GM15510 (cell line): ENCODE data around the gene ATP11B.

Experiments
- POLR2A ChIP-seq: IDR thresholded peaks from 3 replicates; pipeline ENCODE4 v1.6.1; 2011; ENCODE audit warnings: borderline replicate concordance; ENCODE audit not compliant: insufficient read length; ENCODE audit errors: extremely low read depth

The ATP11B gene

DNA sequence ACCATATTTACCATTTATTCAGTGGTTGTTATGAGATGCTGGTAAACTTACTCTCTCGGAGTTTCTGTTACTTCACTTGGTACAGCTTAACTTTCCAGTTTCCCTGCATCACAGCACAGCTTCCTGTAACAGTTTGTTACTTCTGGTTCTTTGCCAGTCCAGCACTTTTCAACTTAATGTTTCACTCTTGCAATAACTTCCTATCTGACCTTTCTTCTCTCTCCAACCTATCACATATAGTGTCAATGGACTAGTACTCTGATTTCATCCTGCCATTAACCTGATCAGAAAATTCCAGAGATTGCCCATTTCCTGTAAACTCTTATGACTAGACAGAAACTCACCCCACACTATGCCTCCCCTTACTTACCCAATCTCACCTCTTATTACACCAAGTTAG, 3.9 kb upstream of the ATP11B start:
- TF ChIP-seq POLR2A, result no peak

DNA sequence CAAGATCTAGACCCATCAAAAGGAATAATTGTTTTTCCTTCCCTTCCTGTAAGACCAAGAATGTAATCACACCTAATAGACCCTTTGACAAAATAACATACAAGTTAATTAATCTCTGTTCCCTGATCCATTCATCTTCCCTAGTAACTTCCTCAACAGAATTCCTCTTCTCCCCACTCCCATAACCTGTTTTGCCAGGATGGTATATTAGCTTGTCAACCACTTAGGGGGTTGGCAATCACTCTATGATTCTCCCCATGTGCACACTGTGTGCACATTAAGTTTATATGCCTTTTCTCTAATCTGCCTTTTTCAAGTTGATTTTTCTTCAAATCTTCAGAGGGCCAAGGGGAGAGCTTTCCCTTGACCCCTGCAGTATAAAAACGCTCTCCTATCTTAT, 2.7 kb upstream of the ATP11B start:
- no peak for TF ChIP-seq POLR2A

DNA sequence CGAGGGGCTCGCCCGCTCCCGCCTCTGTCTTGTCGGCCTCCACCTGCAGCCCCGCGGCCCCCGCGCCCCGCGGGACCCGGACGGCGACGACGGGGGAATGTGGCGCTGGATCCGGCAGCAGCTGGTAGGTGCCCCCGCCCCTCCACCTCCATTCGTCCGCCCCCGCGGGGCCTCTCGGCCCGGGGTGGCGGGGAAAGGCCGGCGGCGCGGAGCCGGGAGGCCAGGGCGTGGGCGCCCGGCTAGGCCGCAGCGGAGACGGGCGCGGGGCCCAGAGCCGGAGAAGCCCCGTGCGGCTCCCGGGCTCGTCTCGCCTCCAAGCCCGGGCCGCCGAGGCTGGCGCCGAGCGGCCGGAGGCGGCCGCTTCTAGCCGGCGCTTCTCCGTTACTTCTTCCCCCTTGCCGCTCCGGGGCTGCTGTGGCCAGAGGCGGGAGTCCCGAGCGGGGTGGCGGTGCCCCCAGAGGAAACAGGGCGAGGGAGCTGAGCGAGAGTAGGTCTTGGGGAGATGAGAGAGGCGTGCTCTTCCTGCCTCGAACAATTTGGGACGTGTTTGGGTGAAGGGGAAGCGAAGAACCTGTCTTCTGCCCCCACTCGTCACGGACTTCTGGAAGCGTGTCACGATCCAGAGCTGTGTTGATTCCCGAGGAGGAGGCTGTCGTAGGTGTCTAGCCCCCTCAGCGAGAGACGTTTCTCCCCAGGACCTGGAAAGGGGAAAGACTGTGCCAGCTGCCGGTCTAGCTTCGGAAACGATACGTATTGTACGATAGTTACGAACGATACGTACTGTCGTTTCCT, 555 bp downstream of the ATP11B start:
- no peak for TF ChIP-seq POLR2A

DNA sequence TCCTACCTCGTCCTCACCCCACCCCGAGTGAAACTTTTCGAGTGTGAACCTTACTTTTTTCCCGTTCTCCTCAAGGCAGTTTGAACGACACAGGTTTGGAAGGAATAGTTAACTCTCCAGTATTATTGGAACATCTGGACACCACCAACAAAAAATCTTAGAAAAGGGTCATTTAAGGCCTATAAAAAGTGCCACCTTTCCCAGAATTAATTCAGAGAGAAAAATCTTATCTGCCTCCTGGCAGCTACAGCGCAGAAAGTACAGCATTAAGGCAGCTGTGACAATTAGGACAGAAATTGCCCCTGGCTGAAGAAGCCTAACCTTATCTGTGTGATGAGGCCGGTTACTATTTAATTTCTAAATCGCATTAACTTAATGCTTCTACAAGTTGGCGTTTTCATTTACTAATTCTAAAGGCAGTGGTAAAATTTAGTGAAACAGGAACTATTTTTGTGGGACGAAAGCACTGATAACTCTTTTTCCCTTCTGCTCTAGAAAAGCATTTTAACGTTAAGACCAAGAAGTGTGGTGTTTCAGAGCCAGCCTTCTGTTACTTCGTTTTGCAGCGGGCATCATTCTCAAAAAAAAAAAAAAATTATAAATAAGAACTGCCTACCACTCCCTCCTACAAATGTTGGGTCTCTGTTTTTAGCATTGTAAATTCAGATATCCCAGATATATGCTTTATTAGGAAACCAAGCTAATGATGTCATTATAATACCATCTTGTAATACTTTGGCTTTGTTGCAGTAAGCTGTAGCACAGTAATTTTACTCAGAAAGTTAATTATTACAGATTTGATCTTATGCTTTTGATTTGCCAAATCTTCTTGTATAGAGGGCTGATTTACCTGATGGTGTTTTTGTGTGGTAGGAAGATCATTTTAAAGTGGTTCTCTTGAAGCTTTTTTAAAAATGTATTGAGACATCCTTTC, 1.4 kb downstream of the ATP11B start:
- no peak for TF ChIP-seq POLR2A

DNA sequence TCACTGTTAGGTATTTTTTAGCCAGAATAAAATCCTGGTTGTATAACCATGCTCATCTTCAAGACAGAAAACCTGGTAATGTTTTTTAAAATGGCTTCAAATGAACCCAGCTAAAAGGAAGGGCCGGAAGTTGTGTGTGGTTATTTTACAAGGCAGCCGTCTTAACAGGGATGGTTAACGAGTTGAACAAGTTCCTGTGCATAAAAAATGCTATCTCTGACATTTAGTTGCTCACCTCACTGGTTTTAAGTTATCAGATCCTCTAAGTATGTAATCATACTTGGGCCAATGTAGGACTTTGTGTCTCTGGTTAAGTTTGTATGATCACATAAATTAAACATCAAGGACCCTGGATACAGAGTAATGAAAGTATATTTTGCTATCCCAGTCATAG, 2.1 kb downstream of the ATP11B start:
- TF ChIP-seq POLR2A, result no peak

DNA sequence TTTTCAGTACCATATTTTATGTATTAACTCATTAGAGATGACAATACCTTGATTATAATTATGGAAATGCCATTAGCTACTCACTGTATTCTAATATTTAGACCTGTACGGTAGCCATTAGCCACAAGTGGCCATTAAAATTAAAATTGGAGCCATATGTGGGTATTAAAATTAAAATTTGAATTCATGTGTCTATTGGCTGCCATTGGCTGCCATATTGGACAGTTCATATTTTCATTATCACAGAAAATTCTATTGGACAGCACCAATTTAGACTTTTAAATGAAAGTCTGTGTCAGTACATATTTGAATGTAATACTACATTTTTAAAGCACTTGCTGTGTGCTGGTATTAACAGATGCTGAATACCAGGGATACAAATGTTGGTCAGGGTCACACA, 3.0 kb downstream of the ATP11B start:
- TF ChIP-seq POLR2A, result no peak

DNA sequence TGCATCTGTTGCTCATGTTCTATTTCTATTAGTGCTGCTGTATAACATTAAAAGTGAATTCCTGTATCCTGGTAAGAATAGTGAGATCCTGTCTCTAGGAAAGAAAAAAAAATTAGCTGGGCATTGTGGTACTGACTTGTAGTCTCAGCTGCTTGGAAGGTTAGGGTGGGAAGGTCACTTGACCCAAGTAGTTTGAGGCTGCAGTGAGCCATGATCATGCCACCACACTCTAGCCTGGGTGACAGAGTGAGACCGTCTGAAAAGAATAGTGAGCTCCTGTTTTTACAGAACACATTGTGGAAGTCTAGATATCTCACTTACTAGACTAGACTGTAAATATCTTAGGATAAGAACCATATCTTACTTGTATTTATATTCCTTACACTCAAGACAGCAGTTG, 4.6 kb downstream of the ATP11B start:
- no peak for TF ChIP-seq POLR2A

DNA sequence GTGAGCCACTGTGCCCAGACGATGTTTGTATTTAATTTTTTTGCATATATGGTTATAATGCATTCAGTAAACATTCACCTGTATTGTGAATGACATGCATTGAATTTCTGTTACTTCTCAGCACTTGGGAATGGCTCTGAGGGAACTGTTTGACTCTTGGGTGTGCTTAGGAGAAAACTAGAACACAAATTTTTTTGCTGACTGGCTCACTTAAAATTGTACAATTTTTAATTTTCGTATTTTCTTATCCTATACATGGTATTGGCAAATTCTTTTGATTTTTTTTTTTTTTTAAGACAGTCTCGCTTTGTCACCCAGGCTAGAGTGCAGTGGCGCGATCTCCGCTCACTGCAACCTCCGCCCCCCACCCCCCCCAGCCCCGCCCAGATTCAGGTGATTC, 7.2 kb downstream of the ATP11B start:
- no peak for TF ChIP-seq POLR2A

DNA sequence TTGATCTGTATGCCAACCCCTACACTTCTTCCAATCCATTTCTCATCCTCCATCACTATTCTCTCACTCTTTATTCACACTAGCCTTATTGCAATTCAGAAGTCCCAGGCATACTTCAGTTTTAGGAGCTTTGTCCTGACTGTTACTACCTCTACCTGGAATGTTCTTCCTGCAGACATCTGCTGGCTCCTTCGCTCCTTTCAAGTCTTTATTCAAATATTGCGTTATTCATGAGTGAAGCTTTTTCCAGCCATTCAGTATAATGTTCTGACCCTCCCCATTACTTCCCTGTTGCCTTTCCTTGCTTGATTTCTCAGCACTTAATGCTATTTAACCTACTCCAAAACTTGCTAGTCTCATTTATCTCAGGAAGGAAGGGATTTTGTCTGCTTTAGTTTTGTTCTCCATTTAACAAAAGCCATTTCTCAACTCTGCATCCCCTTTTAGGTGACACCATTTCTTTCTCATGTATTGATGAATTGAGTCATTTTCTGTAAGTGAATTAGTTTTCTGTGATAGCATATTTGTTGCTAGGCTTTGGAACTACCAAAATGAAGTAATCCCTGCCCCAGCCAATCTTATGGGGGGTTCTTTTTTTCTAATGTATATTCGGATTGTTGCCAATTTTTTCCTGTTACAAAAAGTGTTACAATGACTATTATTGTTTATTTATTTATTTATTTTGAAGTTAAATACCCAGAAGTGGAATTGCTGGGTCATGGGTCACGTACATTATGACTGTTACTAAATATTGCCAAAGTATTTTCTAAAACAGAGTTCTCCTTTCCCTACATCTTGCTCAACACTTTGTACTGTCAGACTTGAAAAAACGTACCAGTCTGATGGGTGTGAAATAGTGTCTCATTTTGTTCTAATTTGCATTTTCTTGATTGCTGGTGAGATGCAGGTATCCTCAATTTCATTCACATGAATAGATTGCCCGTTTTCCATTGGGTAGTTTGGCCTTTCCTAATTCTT, 9.4 kb downstream of the ATP11B start:
- TF ChIP-seq POLR2A, result no peak

DNA sequence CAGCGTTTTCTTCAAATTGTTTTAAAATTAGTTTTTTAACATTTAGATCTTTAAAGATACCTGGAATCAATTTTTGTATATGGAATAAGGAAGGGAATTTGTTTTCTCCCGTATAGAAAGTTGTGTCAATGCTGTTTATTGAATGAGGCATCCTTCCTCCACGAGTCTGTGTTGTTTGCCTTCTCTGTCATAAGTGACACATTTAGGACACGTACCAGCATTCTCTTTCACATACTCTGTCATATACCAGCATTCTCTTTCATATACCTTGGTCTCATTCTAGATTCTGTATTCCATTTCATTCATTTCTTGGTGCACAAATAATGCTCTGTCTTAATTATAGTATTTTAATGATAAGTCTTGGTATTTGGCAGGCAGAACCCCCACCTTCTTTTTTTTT, 10.3 kb downstream of the ATP11B start:
- no peak for TF ChIP-seq POLR2A

DNA sequence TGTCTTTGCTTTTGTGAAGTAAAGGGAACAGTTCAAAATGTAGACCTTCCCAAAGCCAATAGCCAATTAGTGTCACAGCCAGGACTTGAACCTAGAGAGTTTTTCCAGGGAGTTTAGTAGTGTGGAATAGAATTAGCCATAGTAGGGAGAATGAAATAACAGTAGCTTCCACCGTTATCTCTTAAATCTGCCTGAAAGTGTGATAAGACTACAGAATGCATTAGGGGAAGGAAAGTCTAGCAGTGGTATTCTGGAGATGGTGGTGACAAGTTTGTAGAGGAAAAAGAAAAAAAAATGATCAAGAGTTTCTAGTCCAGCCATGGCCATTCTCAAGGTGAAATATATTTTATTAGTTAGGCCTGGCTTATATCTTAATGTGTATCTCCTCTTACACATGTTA, 13.8 kb downstream of the ATP11B start:
- no peak for TF ChIP-seq POLR2A

DNA sequence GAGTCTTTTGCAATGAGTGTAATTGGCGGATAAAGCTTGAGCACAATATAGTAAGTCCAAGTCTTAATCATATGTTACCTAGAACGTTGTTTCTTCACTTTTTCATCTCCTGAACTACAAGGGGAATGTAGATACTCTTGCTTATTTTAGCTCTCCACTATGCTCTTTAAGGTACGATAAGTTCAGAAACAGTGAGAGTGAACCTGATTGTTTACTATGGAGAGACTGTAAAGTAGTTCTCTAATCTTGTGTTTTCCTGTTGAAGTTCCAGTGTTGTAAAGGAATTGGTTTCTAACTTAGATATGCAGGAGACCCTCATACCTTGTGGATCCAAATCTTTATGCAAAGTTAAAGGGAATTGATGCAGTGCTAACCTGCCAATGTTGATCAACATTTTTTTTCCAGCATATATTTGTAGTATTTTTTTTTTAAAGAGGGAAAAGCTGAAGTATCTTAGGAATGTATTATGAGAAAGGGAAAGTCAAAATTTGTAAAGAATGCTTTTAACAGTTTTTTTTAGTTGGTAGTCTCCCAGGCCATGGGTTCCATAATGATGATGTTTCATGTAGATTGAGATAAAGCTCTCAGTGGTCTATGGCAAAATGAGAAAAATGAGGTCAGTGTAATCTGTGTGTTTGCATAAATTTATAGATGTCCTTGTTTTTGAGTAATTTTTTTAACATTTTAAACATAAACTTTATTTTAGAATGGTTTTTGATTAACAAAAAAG, 14.9 kb downstream of the ATP11B start:
- no peak for TF ChIP-seq POLR2A

DNA sequence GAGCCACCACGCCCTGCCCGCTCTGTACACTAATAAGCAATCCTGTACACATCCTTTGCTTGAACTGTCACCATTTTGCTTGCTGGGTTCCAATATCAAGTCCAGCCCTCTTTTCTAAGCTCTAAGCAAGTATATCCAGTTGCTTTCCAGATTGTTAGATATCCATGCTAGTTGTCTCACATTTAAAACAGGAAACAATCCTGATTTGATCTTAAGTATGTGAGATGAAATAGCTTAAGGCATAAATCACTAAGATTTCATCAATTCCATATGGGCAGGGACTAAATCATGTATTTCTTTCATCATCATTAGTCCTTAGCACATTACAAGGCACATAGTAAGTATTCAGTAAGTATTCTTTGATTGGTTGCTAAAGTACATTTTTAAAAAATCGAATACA, 16.2 kb downstream of the ATP11B start:
- TF ChIP-seq POLR2A, result no peak
